GM10266 (cell line): ENCODE data around the gene SCN8A.

Source experiments
- DNase-seq: peaks from one replicate; pipeline ENCODE4 v3.0.0; 2012; ENCODE audit errors: extremely low spot score
- CTCF ChIP-seq: IDR thresholded peaks from 2 replicates; pipeline ENCODE4 v1.5.1; 2012; ENCODE audit warnings: mild to moderate bottlenecking, low read depth; ENCODE audit not compliant: control insufficient read depth, insufficient read depth; ENCODE audit errors: missing control alignments

Gene SCN8A

DNA sequence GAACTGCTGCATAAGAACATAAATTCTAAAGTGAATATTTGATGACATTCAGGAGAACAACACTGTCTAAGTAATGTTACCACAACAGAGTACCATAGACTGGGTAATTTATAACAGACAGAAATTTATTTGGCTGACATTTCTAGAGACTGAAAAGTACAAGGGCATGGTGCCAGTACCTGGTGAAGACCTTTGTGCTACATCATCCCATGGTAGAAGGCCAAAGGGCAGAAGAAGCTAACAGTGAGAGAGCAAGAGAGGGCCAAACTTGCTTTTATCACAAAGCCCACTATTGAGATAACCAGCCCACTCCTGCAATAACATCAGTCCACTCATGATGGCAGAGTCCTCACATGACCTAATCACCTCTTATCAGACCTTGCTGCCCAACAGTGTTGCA is 168.7 kb downstream of the SCN8A start:
- no peak for DNase-seq
- no peak for TF ChIP-seq CTCF

- DNase-seq: no peak
- no peak for TF ChIP-seq CTCF
These were observed 169.2 kb downstream of the SCN8A start for GRCh38 chr12:51760231-51760630.

GRCh38 chr12:51763743-51764142 is 172.7 kb downstream of the SCN8A start:
- TF ChIP-seq CTCF: no peak
- DNase-seq: no peak

DNA sequence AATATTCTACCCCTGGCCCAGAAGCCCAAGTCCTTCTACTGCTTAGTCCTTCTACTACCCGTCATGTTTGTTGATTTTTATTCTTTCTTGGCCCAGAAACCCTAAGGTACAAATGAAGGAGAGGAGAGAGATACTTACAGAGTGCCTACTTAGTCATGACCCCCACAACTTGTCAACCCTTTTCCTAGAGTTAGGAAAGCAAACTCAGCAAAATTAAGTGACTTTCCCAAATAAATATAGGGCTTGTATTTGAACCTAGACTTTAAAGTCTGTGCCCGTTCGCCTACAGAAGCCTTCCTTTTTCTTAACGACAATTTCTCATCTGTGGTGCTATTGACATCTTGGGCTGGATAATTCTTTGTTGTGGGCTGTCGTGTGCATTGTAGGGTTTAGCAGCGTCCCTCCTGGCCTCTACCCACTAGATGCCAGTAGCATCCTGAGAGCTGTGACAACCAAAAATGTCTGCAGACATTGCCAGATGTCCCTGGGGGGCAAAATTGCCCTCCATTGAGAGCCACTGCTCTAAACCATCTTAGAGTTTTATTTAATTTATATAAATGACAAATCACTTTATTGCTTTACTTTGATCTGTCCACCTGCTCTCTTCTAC is 175.1 kb downstream of the SCN8A start:
- no peak for DNase-seq
- TF ChIP-seq CTCF: no peak

DNA sequence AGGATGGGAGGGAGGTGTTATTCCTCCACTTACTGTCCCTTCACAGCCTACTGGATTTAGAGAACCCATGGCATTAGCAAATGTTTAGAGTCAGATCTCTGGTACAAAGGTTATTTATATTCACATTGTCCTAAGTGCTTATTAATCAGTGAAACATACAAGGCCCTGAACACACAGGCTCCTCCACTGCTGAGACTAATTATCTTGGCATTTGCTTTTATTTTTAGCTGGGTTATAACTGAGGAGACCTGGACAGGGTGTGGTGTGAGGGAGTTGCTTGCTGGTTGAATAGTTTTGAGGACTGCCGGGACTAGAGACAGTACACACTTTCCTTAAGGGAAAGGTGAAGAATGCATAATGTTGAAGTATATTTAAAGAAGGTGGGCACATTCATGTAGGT is 180.0 kb downstream of the SCN8A start:
- no peak for DNase-seq

DNA sequence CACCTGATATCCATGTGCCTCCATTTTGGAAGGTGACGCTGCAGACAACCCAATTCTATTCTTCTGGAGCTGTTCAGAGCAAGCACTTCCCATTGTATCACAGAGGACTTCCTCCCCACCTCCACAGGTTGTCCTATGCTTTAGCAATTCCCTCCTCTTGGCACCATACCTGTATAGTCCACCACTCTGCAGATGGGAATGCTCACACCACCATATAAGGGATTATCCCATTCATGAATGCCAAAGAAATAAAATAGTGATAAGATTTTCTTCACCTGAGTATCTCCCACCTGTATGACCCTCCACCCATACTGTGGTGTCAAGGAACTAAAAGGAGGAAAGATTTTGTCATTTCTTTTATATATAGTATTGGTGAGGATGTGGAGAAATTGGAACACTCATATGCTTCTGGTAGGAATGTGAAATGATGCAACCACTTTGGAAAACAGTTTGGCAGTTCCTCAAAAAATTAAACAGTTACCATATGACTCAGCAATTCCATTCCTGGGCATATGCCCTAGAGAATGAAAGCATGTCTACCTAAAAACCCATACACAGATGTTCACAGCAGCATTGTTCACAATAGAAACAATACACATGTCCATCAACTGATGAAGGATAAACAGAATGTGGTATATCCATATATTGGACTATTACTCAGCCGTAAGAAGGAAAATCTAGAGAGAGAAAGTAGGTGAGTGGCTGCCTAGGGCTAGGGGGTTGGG is 182.3 kb downstream of the SCN8A start:
- no peak for DNase-seq

More for the DNA sequence above, 180.0 kb downstream of the SCN8A start:
- TF ChIP-seq CTCF: no peak

More for the DNA sequence above, 182.3 kb downstream of the SCN8A start:
- no peak for TF ChIP-seq CTCF
